H1 (cell line): ENCODE measurements around the gene ARHGEF4. TPM values are rescaled to one million over a fixed set of nuclear protein-coding genes. Genes with fewer than 3 reads are reported as not detected.

Source experiments
- CTCF ChIA-PET: fragments of 300-600 bp; sonication (Branson Sonifier 250); formaldehyde crosslinking; loops from one replicate; lab custom pipeline; 2021; ENCODE audit not compliant: partially characterized antibody; lab: Charles Lee
- POLR2A ChIA-PET: fragments of 300-600 bp; sonication (Branson Sonifier 250); formaldehyde crosslinking; loops from one replicate; lab custom pipeline; 2021; ENCODE audit warnings: inconsistent platforms; ENCODE audit not compliant: partially characterized antibody; lab: Charles Lee
- DNase-seq, 2 experiments: peaks; one replicate each; pipeline versions ENCODE4 v3.0.0 to v3.0.0-alpha.2; 2010 to 2022; ENCODE audit warnings: low spot score in 2 of 2, low read depth in 1 of 2, mixed read lengths in 1 of 2
- FAIRE-seq: peaks from 2 replicates; lab custom pipeline; 2011; peaks lifted over from hg19 to GRCh38; lab: Jason Lieb, UNC
- H2AFZ ChIP-seq: 2 replicates; pipeline ENCODE4 v1.8.1; 2012; ENCODE audit warnings: low read length, inconsistent platforms
- H2AK5ac ChIP-seq: 2 replicates; pipeline ENCODE4 v1.6.1; 2013; ENCODE audit warnings: low read depth, low read length
- H2BK120ac ChIP-seq: replicated peaks from 2 replicates; pipeline ENCODE3; 2013; ENCODE audit warnings: low read depth, low read length, inconsistent platforms
- H2BK12ac ChIP-seq: 2 replicates; pipeline ENCODE4 v1.6.1; 2013; ENCODE audit warnings: low read depth, low read length
- H2BK15ac ChIP-seq: 2 replicates; pipeline ENCODE4 v1.6.1; 2013; ENCODE audit warnings: low read length
- H2BK20ac ChIP-seq: 2 replicates; pipeline ENCODE4 v1.6.1; 2013; ENCODE audit warnings: low read length
- H2BK5ac ChIP-seq: 2 replicates; pipeline ENCODE4 v1.6.1; 2013; ENCODE audit warnings: low read depth, low read length
- H3K14ac ChIP-seq: 2 replicates; pipeline ENCODE4 v1.6.1; 2013; ENCODE audit warnings: inconsistent platforms; ENCODE audit not compliant: insufficient read length
- H3K18ac ChIP-seq: 2 replicates; pipeline ENCODE4 v1.6.1; 2013; ENCODE audit warnings: low read length; ENCODE audit errors: extremely low read depth
- H3K23ac ChIP-seq: 2 replicates; pipeline ENCODE4 v1.6.1; 2013; ENCODE audit warnings: inconsistent platforms; ENCODE audit not compliant: insufficient read length
- H3K23me2 ChIP-seq: 2 replicates; pipeline ENCODE4 v1.6.1; 2013; ENCODE audit warnings: low read depth, low read length
- H3K27ac ChIP-seq: 2 replicates; pipeline ENCODE4 v1.6.1; 2011; ENCODE audit warnings: low read depth, low read length, inconsistent platforms
- H3K27me3 ChIP-seq, 4 experiments: replicated peaks in 1 of 4; 1 replicate in 1 of 4; 2 replicates in 3 of 4; pipeline versions ENCODE4 v1.6.1 to v1.8.1; 2011 to 2013; ENCODE audit warnings: low read length in 3 of 4, mild to moderate bottlenecking in 3 of 4, inconsistent platforms in 2 of 4, mixed read lengths in 2 of 4, moderate library complexity in 1 of 4; ENCODE audit not compliant: control insufficient read depth in 3 of 4, insufficient read depth in 3 of 4; ENCODE audit errors: extremely low read depth in 1 of 4
- H3K36me3 ChIP-seq, 4 experiments: 2 replicates each; pipeline versions ENCODE4 v1.6.1 to v1.8.1; 2011 to 2013; ENCODE audit warnings: mild to moderate bottlenecking in 4 of 4, low read length in 3 of 4, moderate library complexity in 2 of 4, control low read depth in 1 of 4, inconsistent platforms in 1 of 4; ENCODE audit not compliant: insufficient read depth in 4 of 4, control insufficient read depth in 2 of 4
- H3K4ac ChIP-seq: replicated peaks from 2 replicates; pipeline ENCODE3; 2013; ENCODE audit warnings: low read length, low read depth, mixed read lengths, inconsistent platforms; ENCODE audit not compliant: insufficient read length
- H3K4me1 ChIP-seq, 4 experiments: replicated peaks in 1 of 4; 1 replicate in 1 of 4; 2 replicates in 3 of 4; pipeline versions ENCODE4 v1.6.1 to v1.8.1; 2011 to 2013; ENCODE audit warnings: low read length in 3 of 4, inconsistent platforms in 2 of 4, mixed read lengths in 1 of 4; ENCODE audit not compliant: insufficient read depth in 4 of 4, control insufficient read depth in 3 of 4
- H3K4me2 ChIP-seq, 2 experiments: 2 replicates each; pipeline versions ENCODE4 v1.6.1 to v1.8.1; 2011 to 2013; ENCODE audit warnings: low read depth in 2 of 2, low read length in 2 of 2, control low read depth in 1 of 2, inconsistent platforms in 1 of 2, mild to moderate bottlenecking in 1 of 2; ENCODE audit not compliant: insufficient read depth in 1 of 2
- H3K4me3 ChIP-seq, 4 experiments: fragments of 200-600, 300-600 bp in 1 of 4; sonication (generic), shearing (Covaris generic), sonication (Bioruptor Twin) in 1 of 4; 2 replicates each; pipeline versions ENCODE4 v1.5.1 to v1.8.1; 2011 to 2016; ENCODE audit warnings: low read length in 4 of 4, low read depth in 3 of 4, control low read depth in 2 of 4, inconsistent platforms in 2 of 4, mild to moderate bottlenecking in 2 of 4, mixed read lengths in 1 of 4, moderate library complexity in 1 of 4; ENCODE audit not compliant: insufficient read depth in 2 of 4; ENCODE audit errors: extremely low read depth in 1 of 4
- H3K56ac ChIP-seq: replicated peaks from 2 replicates; pipeline ENCODE3; 2013; ENCODE audit warnings: low read depth, mild to moderate bottlenecking, mixed read lengths, low read length, inconsistent platforms; ENCODE audit not compliant: insufficient read length
- H3K79me1 ChIP-seq: 2 replicates; pipeline ENCODE4 v1.6.1; 2013; ENCODE audit warnings: low read depth, low read length, control low read depth
- H3K79me2 ChIP-seq, 2 experiments: 2 replicates each; pipeline versions ENCODE4 v1.6.1 to v1.8.1; 2012 to 2013; ENCODE audit warnings: low read length in 2 of 2, mild to moderate bottlenecking in 2 of 2, inconsistent platforms in 1 of 2; ENCODE audit not compliant: insufficient read depth in 2 of 2, control insufficient read depth in 1 of 2
- H3K9ac ChIP-seq, 4 experiments: replicated peaks in 1 of 4; 1 replicate in 1 of 4; 2 replicates in 3 of 4; pipeline versions ENCODE4 v1.6.1 to v1.8.1; 2011 to 2013; ENCODE audit warnings: low read depth in 3 of 4, low read length in 3 of 4, control low read depth in 2 of 4, mild to moderate bottlenecking in 2 of 4, moderate library complexity in 2 of 4, inconsistent platforms in 1 of 4; ENCODE audit errors: extremely low read depth in 1 of 4
- H3K9me3 ChIP-seq, 2 experiments: 2 replicates each; pipeline versions ENCODE4 v1.6.1 to v1.8.1; 2012 to 2013; ENCODE audit warnings: mild to moderate bottlenecking in 2 of 2, moderate library complexity in 2 of 2, control low read depth in 1 of 2, inconsistent platforms in 1 of 2, low read depth in 1 of 2, low read length in 1 of 2, mixed read lengths in 1 of 2; ENCODE audit not compliant: insufficient read depth in 2 of 2
- H4K20me1 ChIP-seq, 2 experiments: replicated peaks in 1 of 2; 2 replicates each; pipeline versions ENCODE3 to v1.8.1; 2011 to 2013; ENCODE audit warnings: inconsistent platforms in 2 of 2, low read length in 2 of 2, mild to moderate bottlenecking in 1 of 2; ENCODE audit not compliant: insufficient read depth in 2 of 2, control insufficient read depth in 1 of 2
- H4K5ac ChIP-seq: 2 replicates; pipeline ENCODE4 v1.6.1; 2013; ENCODE audit warnings: low read length, low read depth, mixed read lengths, inconsistent platforms; ENCODE audit not compliant: insufficient read length
- H4K8ac ChIP-seq: 2 replicates; pipeline ENCODE4 v1.8.0; 2013; ENCODE audit warnings: mild to moderate bottlenecking, moderate library complexity, low read length, inconsistent platforms; ENCODE audit not compliant: insufficient read depth; ENCODE audit errors: extremely low read depth
- H4K91ac ChIP-seq: replicated peaks from 2 replicates; pipeline ENCODE3; 2013; ENCODE audit warnings: low read length, mixed read lengths, inconsistent platforms; ENCODE audit not compliant: insufficient read length
- ATF2 ChIP-seq: IDR thresholded peaks from 2 replicates; pipeline ENCODE4 v1.6.1; 2012; ENCODE audit warnings: low read length, inconsistent platforms
- EZH2 ChIP-seq: fragments of 200-600 bp; sonication (generic); IDR thresholded peaks from 2 replicates; pipeline ENCODE4 v1.7.1; 2012; ENCODE audit warnings: low read depth, mild to moderate bottlenecking, moderate library complexity, low read length, inconsistent platforms; ENCODE audit not compliant: severe bottlenecking
- WGBS, 2 experiments: shearing (Covaris generic) in 1 of 2; methylation state at CpG; one replicate each; pipeline versions ENCODE4 v1.1.6 to v1.1.7; 2013 to 2015; ENCODE audit warnings: low lambda C conversion rate in 2 of 2, mixed read lengths in 2 of 2, inconsistent platforms in 1 of 2, low coverage in 1 of 2, missing lambda C conversion rate in 1 of 2; ENCODE audit not compliant: insufficient replicate concordance in 2 of 2, insufficient coverage in 1 of 2, insufficient read length in 1 of 2; ENCODE audit errors: extremely low coverage in 1 of 2, missing lambda C conversion rate in 1 of 2; 5-methylcytosine and 5-hydroxymethylcytosine counted together
- polyA plus RNA-seq, 7 experiments: library from polyadenylated mRNA; depleted of rRNA in 3 of 7; stranded (reverse) in 5 of 7; unstranded in 2 of 7; fragments of >200 nt in 5 of 7; fragments of 200-250 nt in 2 of 7; gene quantifications; 1 replicate in 5 of 7; 2 replicates in 1 of 7; 4 replicates in 1 of 7; pipeline versions ENCODE4 v1.2.1 to v1.2.3, GENCODE V29; 2011 to 2013; ENCODE audit warnings: missing spikeins in 2 of 7, mixed read lengths in 2 of 7
- total RNA-seq: library from RNA; stranded (reverse); fragmentation: NEBNext Ultra II Directional; extraction: Animal tissue kit (Norgen Biotek cat#: 25700); gene quantifications from 2 replicates; pipeline ENCODE4 v1.2.1, GENCODE V29; 2021

The ARHGEF4 gene
- total and polyA plus RNA-seq, 2 of the 8 experiments (the other 6 are each of a cell fraction or from before 2014, with no cell fraction given) = 10.6 to 14.6 TPM

DNA sequence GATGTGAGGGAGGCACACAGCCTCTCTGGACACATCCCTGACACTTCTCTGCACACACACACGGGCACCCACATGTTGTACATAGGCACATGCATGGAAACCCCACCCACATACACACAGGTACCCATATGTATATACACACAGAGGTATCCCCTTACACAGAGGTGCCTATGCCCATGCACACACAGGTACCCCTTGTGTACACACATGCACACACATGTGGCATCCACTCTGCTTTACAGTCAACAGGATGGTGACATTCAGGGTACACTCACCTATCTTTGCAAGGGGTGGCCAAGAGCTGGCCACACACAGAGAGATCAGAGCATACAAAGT lies 197.0 kb downstream of the ARHGEF4 start:
- Histone ChIP-seq H3K27ac (no peak overlapping the region), H3K4me2 (peak overlapping the region in 1 of 2 experiments; percentile 73; a peak in 1 of 4 replicates), H4K91ac (no peak overlapping the region), H3K4me1 (peaks cover 0 to 7% (median 4%) of the 10 kb centered on the region in 4 experiments; a peak in 6 of 7 replicates), H4K20me1 (peaks cover 0 to 2% of the 10 kb centered on the region in 2 experiments), H3K23me2 (peaks cover 10% of the 10 kb centered on the region; the same call in 1 of the 2 replicates), H2BK15ac (no peak overlapping the region), H4K5ac (no peak overlapping the region), H2BK120ac (no peak overlapping the region), H2BK20ac (no peak overlapping the region), H4K8ac (no peak overlapping the region), H3K79me1 (no peaks in the 10 kb centered on the region), H3K4me3 (no peak overlapping the region), H3K4ac (no peak overlapping the region), H3K18ac (no peak overlapping the region), H2AFZ (no peak overlapping the region), H3K9me3 (no peaks in the 10 kb centered on the region), H3K36me3 (no peaks in the 10 kb centered on the region), H2BK12ac (no peak overlapping the region), H3K23ac (no peak overlapping the region), H3K79me2 (no peaks in the 10 kb centered on the region), H3K9ac (no peak overlapping the region), H2BK5ac (no peak overlapping the region), H3K27me3 (peaks cover 6 to 33% (median 26%) of the 10 kb centered on the region in 4 experiments; a peak in 6 of 7 replicates), H2AK5ac (no peak overlapping the region)
- ChIA-PET POLR2A (interaction anchor here (1.7 kb wide), 1 partner anchor 9 kb away, joined by 5 read pairs; no protein-coding TSS in a partner anchor), CTCF (no interaction called here)
- no peak for DNase-seq
- no peak for FAIRE-seq
- TF ChIP-seq EZH2 (peak; percentile 8), ATF2 (no peak)
- TF ChIP-seq, all 59 proteins: peak for 1
- Histone ChIP-seq H3K56ac (no peak overlapping the region), H3K14ac (no peak overlapping the region)
- 93% methylated on average over 1 of the region's 1 CpG; no CpG with 5 or more reads in 1 of the 2 experiments for WGBS, 2 experiments
